Amniotic stem cell (primary cell): ENCODE measurements around the gene MMP25.

Experiments used
- DNase-seq: peaks from one replicate; lab custom pipeline; 2025; lab: John Stamatoyannopoulos, UW

Gene MMP25

DNA sequence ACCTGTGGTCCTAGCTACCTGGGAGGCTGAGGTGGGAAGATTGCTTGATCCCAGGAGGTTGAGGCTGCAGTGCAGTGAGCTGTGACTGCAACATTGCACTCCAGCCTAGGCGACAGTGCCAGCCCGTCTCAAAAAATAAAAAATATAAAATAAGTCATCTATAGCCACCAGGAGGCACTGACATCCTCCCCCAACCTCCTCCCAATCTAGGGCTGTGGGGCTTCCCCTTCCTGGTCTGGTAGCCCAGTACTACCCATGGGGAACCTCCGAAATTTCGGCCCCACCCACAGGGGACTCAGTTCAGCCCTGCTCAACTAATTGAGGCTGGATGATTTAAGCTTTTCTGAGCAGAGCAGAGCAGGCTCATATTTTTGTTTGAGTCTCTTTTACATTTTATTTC, 49.5 kb downstream of the MMP25 start:
- no peak for DNase-seq

GRCh38 chr16:3096362-3096761, 50.0 kb downstream of the MMP25 start:
- no peak for DNase-seq

- DNase-seq = no peak
Measured at GRCh38 chr16:3097266-3097665, 50.9 kb downstream of the MMP25 start.

DNA sequence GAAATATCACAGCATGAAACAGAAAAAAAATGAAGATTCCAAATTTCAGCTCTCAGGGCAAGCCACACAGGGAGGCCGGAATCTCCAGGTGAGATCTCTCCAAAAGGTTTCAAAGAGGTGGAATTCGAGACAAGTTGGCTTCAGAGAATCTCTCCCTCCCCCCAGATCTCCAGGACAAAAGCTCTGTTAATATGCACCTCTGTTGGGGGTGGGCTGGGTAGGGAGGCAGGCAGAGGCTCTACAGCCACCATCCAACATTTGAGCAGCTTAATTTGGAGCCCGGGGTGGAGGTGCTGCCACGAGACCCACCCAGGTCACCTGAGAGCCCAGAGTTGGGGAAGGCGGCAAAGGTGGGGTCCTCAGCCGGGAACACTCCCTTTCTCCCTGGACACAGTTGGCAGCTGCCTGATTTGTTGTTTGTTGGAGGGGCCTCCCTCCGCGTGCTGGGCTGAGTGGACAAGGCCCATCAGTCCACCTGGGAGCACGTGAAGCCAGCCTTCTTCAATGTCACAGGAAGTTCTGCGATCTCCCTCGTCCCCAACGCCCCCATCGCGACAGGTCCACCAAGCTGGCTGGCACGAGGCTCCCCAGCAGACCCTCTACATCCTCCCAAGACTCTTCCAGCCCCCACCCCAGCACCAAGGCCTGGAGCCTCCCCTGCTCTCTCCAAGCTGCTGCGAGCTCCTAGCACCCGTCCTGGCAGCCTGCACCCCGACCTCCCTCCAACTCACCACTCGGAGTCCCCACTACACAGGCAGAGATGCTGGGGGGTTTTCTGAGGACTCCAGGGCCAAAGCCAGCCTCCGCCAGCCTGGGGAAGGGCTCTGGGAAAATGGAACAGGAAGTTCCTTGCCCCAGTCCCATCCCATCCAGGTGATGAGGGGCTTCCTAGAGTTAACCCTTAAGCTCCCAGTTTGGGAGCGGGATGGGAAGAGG, 52.4 kb downstream of the MMP25 start, which contains the start of gene ZSCAN10:
Gene ZSCAN10 (minus strand): TSS at position 836 of the 936 bp plus-strand sequence. CDS start 6,357 bp downstream, outside the sequence.
- no peak for DNase-seq

DNA sequence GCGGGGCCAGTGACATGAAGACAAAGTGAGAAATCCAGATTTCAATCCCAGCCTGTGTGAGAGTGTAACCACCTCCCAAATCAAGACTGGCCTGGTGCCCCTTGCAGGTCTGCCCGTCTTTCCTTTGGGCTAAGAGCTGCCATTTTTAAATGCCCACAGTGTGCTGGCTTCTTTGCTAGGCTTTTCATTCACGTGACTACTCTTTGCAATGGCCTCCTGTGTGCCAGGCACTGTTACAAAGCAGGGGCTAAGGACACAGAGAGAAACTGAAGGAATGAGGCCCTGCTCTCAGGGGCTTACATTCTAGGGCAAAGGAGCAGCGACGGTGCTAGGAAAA, 53.0 kb downstream of the MMP25 start:
- DNase-seq = no peak

GRCh38 chr16:3099732-3100499, 53.6 kb downstream of the MMP25 start:
- DNase-seq = peak; percentile 59

DNA sequence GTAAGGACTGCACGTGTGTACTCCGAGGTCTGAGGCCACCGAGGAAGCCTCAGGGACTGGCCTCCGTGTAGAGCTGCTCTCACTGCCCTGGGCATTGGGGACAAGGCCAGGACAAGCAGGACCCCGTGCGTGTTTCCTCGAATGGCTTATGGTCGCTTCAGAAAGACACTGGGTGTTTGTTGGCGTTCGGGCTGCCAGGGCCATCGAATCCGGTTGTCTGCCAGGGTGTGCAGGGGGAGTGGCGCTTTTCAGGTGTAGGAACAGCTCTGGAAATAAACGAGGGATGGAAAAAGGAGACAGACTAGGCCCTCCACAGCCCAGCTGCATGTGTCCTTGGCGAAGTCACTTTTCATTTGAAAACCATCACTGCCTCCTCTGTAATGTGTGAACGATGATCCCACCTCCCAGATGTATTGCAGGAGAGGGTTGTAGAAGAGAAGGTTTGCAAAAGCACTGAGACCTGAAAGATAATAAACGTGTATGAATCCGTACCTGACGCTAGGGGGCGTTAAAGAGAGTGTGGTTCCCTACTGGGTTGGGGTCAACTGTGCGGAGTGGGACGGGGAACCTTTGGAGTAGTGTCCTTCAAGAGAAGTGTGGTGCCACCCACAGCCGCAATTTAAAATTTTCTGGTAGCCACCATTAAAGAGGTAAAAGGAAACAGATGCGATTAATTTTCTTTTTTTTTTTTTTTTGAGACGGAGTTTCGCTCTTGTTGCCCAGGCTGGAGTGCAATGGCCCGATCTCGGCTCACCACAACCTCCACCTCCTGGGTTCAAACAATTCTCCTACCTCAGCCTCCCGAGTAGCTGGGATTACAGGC, 54.9 kb downstream of the MMP25 start:
- DNase-seq = no peak

- DNase-seq = no peak
Measured at GRCh38 chr16:3101841-3102470, 55.6 kb downstream of the MMP25 start.

GRCh38 chr16:3106205-3106928, 60.0 kb downstream of the MMP25 start:
- DNase-seq = peak; percentile 71
